K562 (cell line): Measurements from ENCODE around the gene TEX14. TPM values are rescaled to one million over a fixed set of nuclear protein-coding genes. Genes with fewer than 3 reads are reported as not detected.

Experiments
- CBX1 ChIP-seq: sonication (generic); IDR thresholded peaks from 2 replicates; pipeline ENCODE4 v1.6.1; 2016; ENCODE audit warnings: antibody characterized with exemption, low read depth, mild to moderate bottlenecking
- ESRRA ChIP-seq: fragments of 450-650 bp; IDR thresholded peaks from 2 replicates; pipeline ENCODE4 v1.6.1; 2014; ENCODE audit warnings: low read depth, mild to moderate bottlenecking, moderate library complexity, borderline replicate concordance
- FUS ChIP-seq: fragments of 200-400 bp; formaldehyde crosslinking; optimal IDR thresholded peaks from 2 replicates; pipeline ENCODE3; 2017; ENCODE audit warnings: low read depth, low read length
- ID3 ChIP-seq, 2 experiments: fragments of 250-450 bp in 1 of 2; fragments of 450-650 bp in 1 of 2; sonication (Bioruptor Pico) in 1 of 2; IDR thresholded peaks; 2 replicates each; pipeline versions ENCODE4 v1.6.1 to v1.8.0; 2016 to 2021; ENCODE audit warnings: mild to moderate bottlenecking in 2 of 2, moderate library complexity in 2 of 2, missing compliant biosample characterization in 1 of 2, missing genetic modification characterization in 1 of 2
- NR2C1 ChIP-seq, 2 experiments: fragments of 450-650 bp; IDR thresholded peaks; 2 replicates each; pipeline ENCODE4 v1.6.1; 2017; ENCODE audit warnings: mild to moderate bottlenecking in 2 of 2, antibody characterized with exemption in 1 of 2, inconsistent platforms in 1 of 2, missing compliant biosample characterization in 1 of 2, missing genetic modification characterization in 1 of 2
- POLR2B ChIP-seq: fragments of 450-650 bp; IDR thresholded peaks from 2 replicates; pipeline ENCODE4 v1.6.1; 2018; ENCODE audit warnings: low read depth; ENCODE audit not compliant: partially characterized antibody
- PYGO2 ChIP-seq: fragments of 450-650 bp; IDR thresholded peaks from 2 replicates; pipeline ENCODE4 v1.6.1; 2016; ENCODE audit warnings: mild to moderate bottlenecking, missing genetic modification characterization, moderate library complexity, missing compliant biosample characterization
- RBM25 ChIP-seq: fragments of 200-400 bp; formaldehyde crosslinking; IDR thresholded peaks from 2 replicates; pipeline ENCODE4 v1.6.1; 2018; ENCODE audit warnings: low read length, low read depth, moderate library complexity; ENCODE audit not compliant: severe bottlenecking
- RFX1 ChIP-seq: fragments of 450-650 bp; IDR thresholded peaks from 2 replicates; pipeline ENCODE4 v1.6.1; 2016; ENCODE audit warnings: mild to moderate bottlenecking, moderate library complexity
- SMAD2 ChIP-seq: fragments of 150-350 bp; IDR thresholded peaks from 2 replicates; pipeline ENCODE4 v1.6.1; 2014; ENCODE audit warnings: low read depth, mild to moderate bottlenecking, low read length
- SMAD4 ChIP-seq: fragments of 250-450 bp; sonication (Bioruptor Pico); conservative IDR thresholded peaks from 2 replicates; pipeline ENCODE4 v1.8.0; 2021; ENCODE audit warnings: inconsistent platforms, mild to moderate bottlenecking, moderate library complexity
- SRSF9 ChIP-seq: fragments of 200-400 bp; formaldehyde crosslinking; IDR thresholded peaks from 2 replicates; pipeline ENCODE4 v1.6.1; 2017; ENCODE audit warnings: low read depth, low read length, borderline replicate concordance
- ZBTB1 ChIP-seq: sonication (generic); formaldehyde crosslinking; IDR thresholded peaks from 2 replicates; pipeline ENCODE4 v1.8.1; 2023; ENCODE audit warnings: missing genetic modification reagents, low read depth, mild to moderate bottlenecking, borderline replicate concordance
- ZNF324 ChIP-seq: fragments of 250-450 bp; sonication (Bioruptor Pico); IDR thresholded peaks from 2 replicates; pipeline ENCODE4 v1.4.0; 2020; ENCODE audit warnings: mild to moderate bottlenecking
- polyA plus RNA-seq, 8 experiments: library from polyadenylated mRNA; depleted of rRNA in 4 of 8; stranded (reverse) in 5 of 8; unstranded in 3 of 8; fragments of >200 nt; fragmentation: Nextera tagmentation in 2 of 8; fragmentation: Illumina TruSeq in 1 of 8; extraction: Ambion mirVana in 2 of 8; extraction: Trizol in 1 of 8; gene quantifications; 2 replicates each; pipeline versions ENCODE4 v1.2.1 to v1.2.3, GENCODE V29; 2011 to 2014; ENCODE audit warnings: inconsistent platforms in 1 of 8, missing spikeins in 1 of 8
- total RNA-seq, 7 experiments: library from RNA; depleted of rRNA in 6 of 7; stranded (reverse); fragments of >200 nt in 6 of 7; fragmentation: Illumina TruSeq in 2 of 7; extraction: Trizol in 2 of 7; gene quantifications; 2 replicates each; pipeline versions ENCODE4 v1.2.1 to v1.2.3, GENCODE V29; 2011 to 2021; ENCODE audit warnings: low replicate concordance in 1 of 7
- TF ChIP-seq, protein P1 (sequence below): fragments of 250-450 bp; sonication (Bioruptor Pico); IDR thresholded peaks from 2 replicates; pipeline ENCODE4 v1.5.0; 2022; ENCODE audit warnings: mild to moderate bottlenecking
- TF ChIP-seq, protein P2 (sequence below): sonication (generic); formaldehyde crosslinking; IDR thresholded peaks from 2 replicates; pipeline ENCODE4 v1.8.1; 2022; ENCODE audit warnings: missing genetic modification reagents
- TF ChIP-seq, protein P3 (sequence below): sonication (generic); formaldehyde crosslinking; IDR thresholded peaks from 2 replicates; pipeline ENCODE4 v1.8.0; 2022; ENCODE audit warnings: mild to moderate bottlenecking, missing genetic modification reagents, borderline replicate concordance

The TEX14 gene
- total and polyA plus RNA-seq, 9 of the 15 experiments (the other 6 are each of a cell fraction or from before 2014, with no cell fraction given): 0.05 to 0.12 (median 0.09) TPM; not detected in 1

DNA sequence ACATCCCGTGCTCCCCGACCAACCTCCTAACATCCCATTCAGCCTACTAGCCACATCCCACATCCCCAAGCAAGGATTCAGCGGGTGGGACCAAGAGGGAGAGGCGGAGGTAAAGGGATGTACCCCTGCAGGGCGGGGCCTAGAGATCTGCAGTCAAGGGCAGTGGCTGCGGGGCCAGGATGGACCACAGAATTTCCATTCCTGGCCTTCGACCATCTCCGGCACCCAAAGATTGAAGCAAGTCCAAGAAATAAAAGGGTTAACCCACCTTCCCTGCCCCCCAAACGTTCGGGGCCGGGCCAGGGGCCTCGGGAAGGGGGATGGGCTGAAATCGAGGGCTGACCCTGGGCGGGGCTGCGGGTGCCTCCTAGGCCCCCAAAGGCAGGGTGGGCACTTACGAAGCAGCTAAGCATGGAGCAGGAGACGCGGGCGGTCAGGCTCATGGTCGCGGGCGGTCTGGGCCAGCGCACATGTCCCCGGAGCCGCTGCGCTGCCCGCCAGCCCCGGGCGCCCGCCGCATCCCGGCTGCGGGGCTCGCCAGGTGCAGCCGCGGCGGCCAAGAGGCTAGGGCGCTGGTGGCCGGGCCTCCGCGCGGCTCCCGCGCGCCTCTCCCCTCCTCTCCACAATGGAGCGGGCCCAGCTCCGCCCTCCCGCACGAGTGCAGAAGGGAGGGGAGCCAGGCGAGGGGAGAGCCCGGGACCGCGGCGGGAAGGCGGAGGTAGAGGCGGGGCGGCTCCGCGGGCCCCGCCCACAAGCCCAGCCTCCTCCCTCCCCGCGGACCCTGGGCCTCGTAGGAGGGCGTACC is 177.7 kb downstream of the TEX14 start, which contains the start of gene MTMR4 (continued):
- TF ChIP-seq, protein P1, sequence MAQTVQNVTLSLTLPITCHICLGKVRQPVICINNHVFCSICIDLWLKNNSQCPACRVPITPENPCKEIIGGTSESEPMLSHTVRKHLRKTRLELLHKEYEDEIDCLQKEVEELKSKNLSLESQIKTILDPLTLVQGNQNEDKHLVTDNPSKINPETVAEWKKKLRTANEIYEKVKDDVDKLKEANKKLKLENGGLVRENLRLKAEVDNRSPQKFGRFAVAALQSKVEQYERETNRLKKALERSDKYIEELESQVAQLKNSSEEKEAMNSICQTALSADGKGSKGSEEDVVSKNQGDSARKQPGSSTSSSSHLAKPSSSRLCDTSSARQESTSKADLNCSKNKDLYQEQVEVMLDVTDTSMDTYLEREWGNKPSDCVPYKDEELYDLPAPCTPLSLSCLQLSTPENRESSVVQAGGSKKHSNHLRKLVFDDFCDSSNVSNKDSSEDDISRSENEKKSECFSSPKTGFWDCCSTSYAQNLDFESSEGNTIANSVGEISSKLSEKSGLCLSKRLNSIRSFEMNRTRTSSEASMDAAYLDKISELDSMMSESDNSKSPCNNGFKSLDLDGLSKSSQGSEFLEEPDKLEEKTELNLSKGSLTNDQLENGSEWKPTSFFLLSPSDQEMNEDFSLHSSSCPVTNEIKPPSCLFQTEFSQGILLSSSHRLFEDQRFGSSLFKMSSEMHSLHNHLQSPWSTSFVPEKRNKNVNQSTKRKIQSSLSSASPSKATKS (CRISPR knock-in tag): no peak
- no peak for TF ChIP-seq POLR2B
- no peak for TF ChIP-seq NR2C1 (IDR thresholded peaks at IDR 0.05)
- no peak for TF ChIP-seq NR2C1 (tag; IDR thresholded peaks at IDR 0.05)
- no peak for TF ChIP-seq PYGO2 (tag)
- no peak for TF ChIP-seq FUS
- TF ChIP-seq SMAD2: no peak
- TF ChIP-seq SMAD4: 0 out of 2 replicates have a peak, but pooled peaks have one; percentile 32
- no peak for TF ChIP-seq CBX1
- no peak for TF ChIP-seq ZNF324 (CRISPR knock-in tag)
- TF ChIP-seq ESRRA: peak; percentile 18; the same call in 1 of the 2 replicates
- TF ChIP-seq ID3 (CRISPR knock-in tag; IDR thresholded peaks at IDR 0.05): no peak
- TF ChIP-seq ID3 (tag; IDR thresholded peaks at IDR 0.05): no peak
- TF ChIP-seq ZBTB1 (CRISPR knock-in tag): no peak
- no peak for TF ChIP-seq RBM25
- TF ChIP-seq, protein P2, sequence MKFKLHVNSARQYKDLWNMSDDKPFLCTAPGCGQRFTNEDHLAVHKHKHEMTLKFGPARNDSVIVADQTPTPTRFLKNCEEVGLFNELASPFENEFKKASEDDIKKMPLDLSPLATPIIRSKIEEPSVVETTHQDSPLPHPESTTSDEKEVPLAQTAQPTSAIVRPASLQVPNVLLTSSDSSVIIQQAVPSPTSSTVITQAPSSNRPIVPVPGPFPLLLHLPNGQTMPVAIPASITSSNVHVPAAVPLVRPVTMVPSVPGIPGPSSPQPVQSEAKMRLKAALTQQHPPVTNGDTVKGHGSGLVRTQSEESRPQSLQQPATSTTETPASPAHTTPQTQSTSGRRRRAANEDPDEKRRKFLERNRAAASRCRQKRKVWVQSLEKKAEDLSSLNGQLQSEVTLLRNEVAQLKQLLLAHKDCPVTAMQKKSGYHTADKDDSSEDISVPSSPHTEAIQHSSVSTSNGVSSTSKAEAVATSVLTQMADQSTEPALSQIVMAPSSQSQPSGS (CRISPR knock-in tag): no peak
- no peak for TF ChIP-seq RFX1
- TF ChIP-seq, protein P3, sequence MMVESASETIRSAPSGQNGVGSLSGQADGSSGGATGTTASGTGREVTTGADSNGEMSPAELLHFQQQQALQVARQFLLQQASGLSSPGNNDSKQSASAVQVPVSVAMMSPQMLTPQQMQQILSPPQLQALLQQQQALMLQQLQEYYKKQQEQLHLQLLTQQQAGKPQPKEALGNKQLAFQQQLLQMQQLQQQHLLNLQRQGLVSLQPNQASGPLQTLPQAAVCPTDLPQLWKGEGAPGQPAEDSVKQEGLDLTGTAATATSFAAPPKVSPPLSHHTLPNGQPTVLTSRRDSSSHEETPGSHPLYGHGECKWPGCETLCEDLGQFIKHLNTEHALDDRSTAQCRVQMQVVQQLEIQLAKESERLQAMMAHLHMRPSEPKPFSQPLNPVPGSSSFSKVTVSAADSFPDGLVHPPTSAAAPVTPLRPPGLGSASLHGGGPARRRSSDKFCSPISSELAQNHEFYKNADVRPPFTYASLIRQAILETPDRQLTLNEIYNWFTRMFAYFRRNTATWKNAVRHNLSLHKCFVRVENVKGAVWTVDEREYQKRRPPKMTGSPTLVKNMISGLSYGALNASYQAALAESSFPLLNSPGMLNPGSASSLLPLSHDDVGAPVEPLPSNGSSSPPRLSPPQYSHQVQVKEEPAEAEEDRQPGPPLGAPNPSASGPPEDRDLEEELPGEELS: no peak
- no peak for TF ChIP-seq SRSF9
